IPS-18c (cell line): ENCODE results near the gene OSBPL5.

ENCODE experiments used
- H3K4me3 ChIP-seq: 2 replicates; pipeline ENCODE4 v1.7.0; 2013; ENCODE audit warnings: low read depth, mild to moderate bottlenecking, low read length, moderate library complexity; ENCODE audit not compliant: insufficient read depth
- H3K9me3 ChIP-seq: one replicate; pipeline ENCODE4 v1.6.1; 2013; ENCODE audit warnings: mild to moderate bottlenecking, low read length, moderate library complexity; ENCODE audit not compliant: control insufficient read depth, insufficient read depth

The OSBPL5 gene

GRCh38 chr11:3134651-3135480 lies 30.2 kb downstream of the OSBPL5 start:
- Histone ChIP-seq H3K4me3 (no peak overlapping the region; the same call in 1 of the 2 replicates), H3K9me3 (peaks cover 3% of the 10 kb centered on the region)

GRCh38 chr11:3134218-3134621 lies 30.9 kb downstream of the OSBPL5 start:
- Histone ChIP-seq H3K9me3 (peaks cover 3% of the 10 kb centered on the region), H3K4me3 (no peak overlapping the region)

GRCh38 chr11:3133261-3134217 lies 31.6 kb downstream of the OSBPL5 start:
- Histone ChIP-seq H3K4me3 (no peak overlapping the region), H3K9me3 (peaks cover 3% of the 10 kb centered on the region)

- H3K9me3 ChIP-seq, result peaks cover 3% of the 10 kb centered on the region
- no peak overlapping the region for H3K4me3 ChIP-seq
Measured at GRCh38 chr11:3132831-3133260, 32.3 kb downstream of the OSBPL5 start.

GRCh38 chr11:3132271-3132781 lies 32.8 kb downstream of the OSBPL5 start:
- Histone ChIP-seq H3K9me3 (peaks cover 3% of the 10 kb centered on the region), H3K4me3 (no peak overlapping the region)

- Histone ChIP-seq H3K4me3 (no peak overlapping the region), H3K9me3 (peaks cover 3% of the 10 kb centered on the region)
Measured at GRCh38 chr11:3131330-3131941, 33.7 kb downstream of the OSBPL5 start.

- Histone ChIP-seq H3K4me3 (no peak overlapping the region), H3K9me3 (peaks cover 3% of the 10 kb centered on the region)
Measured at GRCh38 chr11:3130269-3131071, 34.6 kb downstream of the OSBPL5 start.

GRCh38 chr11:3129591-3130268 lies 35.4 kb downstream of the OSBPL5 start:
- no peak overlapping the region for H3K4me3 ChIP-seq
- H3K9me3 ChIP-seq, result peaks cover 3% of the 10 kb centered on the region

GRCh38 chr11:3129181-3129590 lies 35.9 kb downstream of the OSBPL5 start:
- H3K4me3 ChIP-seq, result no peak overlapping the region

GRCh38 chr11:3128356-3129180 lies 36.5 kb downstream of the OSBPL5 start:
- no peak overlapping the region for H3K4me3 ChIP-seq
- peaks cover 3% of the 10 kb centered on the region for H3K9me3 ChIP-seq

More at GRCh38 chr11:3129181-3129590, 35.9 kb downstream of the OSBPL5 start:
- peaks cover 3% of the 10 kb centered on the region for H3K9me3 ChIP-seq

GRCh38 chr11:3127706-3128355 lies 37.3 kb downstream of the OSBPL5 start:
- H3K4me3 ChIP-seq, result no peak overlapping the region
- peaks cover 3% of the 10 kb centered on the region for H3K9me3 ChIP-seq

- Histone ChIP-seq H3K9me3 (peaks cover 3% of the 10 kb centered on the region), H3K4me3 (no peak overlapping the region)
Measured at GRCh38 chr11:3126901-3127691, 38.0 kb downstream of the OSBPL5 start.

GRCh38 chr11:3126207-3126865 lies 38.8 kb downstream of the OSBPL5 start:
- Histone ChIP-seq H3K4me3 (no peak overlapping the region), H3K9me3 (peaks cover 3% of the 10 kb centered on the region)

- Histone ChIP-seq H3K9me3 (no peaks in the 10 kb centered on the region), H3K4me3 (no peak overlapping the region)
Measured at GRCh38 chr11:3124821-3125220, 40.3 kb downstream of the OSBPL5 start.
